IPS-18a (cell line): ENCODE results near the gene MAN2A1.

Experiments used
- H3K27ac ChIP-seq: one replicate; pipeline ENCODE4 v1.5.1; 2013; ENCODE audit warnings: low read length
- H3K27me3 ChIP-seq: one replicate; pipeline ENCODE4 v1.6.1; 2013; ENCODE audit warnings: mild to moderate bottlenecking, low read length; ENCODE audit not compliant: control insufficient read depth, insufficient read depth
- H3K36me3 ChIP-seq: one replicate; pipeline ENCODE4 v1.6.1; 2013; ENCODE audit warnings: low read depth, low read length; ENCODE audit not compliant: control insufficient read depth
- H3K4me1 ChIP-seq: one replicate; pipeline ENCODE4 v1.6.1; 2013; ENCODE audit warnings: low read depth, low read length; ENCODE audit not compliant: control insufficient read depth
- H3K4me3 ChIP-seq: one replicate; pipeline ENCODE4 v1.5.1; 2013; ENCODE audit warnings: low read length
- H3K9ac ChIP-seq: one replicate; pipeline ENCODE4 v1.6.1; 2013; ENCODE audit warnings: mild to moderate bottlenecking, low read length, moderate library complexity
- H3K9me3 ChIP-seq: one replicate; pipeline ENCODE4 v1.6.1; 2013; ENCODE audit warnings: low read depth, low read length; ENCODE audit not compliant: control insufficient read depth

Gene MAN2A1

GRCh38 chr5:109903061-109903460 is 213.3 kb downstream of the MAN2A1 start:
- H3K36me3 ChIP-seq = no peaks in the 10 kb centered on the region
- no peaks in the 10 kb centered on the region for H3K27me3 ChIP-seq
- H3K27ac ChIP-seq = no peak overlapping the region
- no peaks in the 10 kb centered on the region for H3K4me1 ChIP-seq
- H3K9me3 ChIP-seq = no peaks in the 10 kb centered on the region
- H3K4me3 ChIP-seq = no peak overlapping the region
- no peak overlapping the region for H3K9ac ChIP-seq

- H3K36me3 ChIP-seq = no peaks in the 10 kb centered on the region
- no peaks in the 10 kb centered on the region for H3K9me3 ChIP-seq
- no peaks in the 10 kb centered on the region for H3K4me1 ChIP-seq
- no peaks in the 10 kb centered on the region for H3K27me3 ChIP-seq
- no peak overlapping the region for H3K4me3 ChIP-seq
- H3K27ac ChIP-seq = no peak overlapping the region
- no peak overlapping the region for H3K9ac ChIP-seq
These were observed 216.2 kb downstream of the MAN2A1 start for GRCh38 chr5:109905906-109906305.

GRCh38 chr5:109907189-109907588 is 217.5 kb downstream of the MAN2A1 start:
- Histone ChIP-seq H3K27me3 (no peaks in the 10 kb centered on the region), H3K9ac (no peak overlapping the region), H3K27ac (no peak overlapping the region), H3K36me3 (no peaks in the 10 kb centered on the region), H3K4me1 (no peaks in the 10 kb centered on the region), H3K4me3 (no peak overlapping the region), H3K9me3 (no peaks in the 10 kb centered on the region)

- no peaks in the 10 kb centered on the region for H3K4me1 ChIP-seq
- H3K4me3 ChIP-seq = no peak overlapping the region
- H3K27me3 ChIP-seq = no peaks in the 10 kb centered on the region
These were observed 218.0 kb downstream of the MAN2A1 start for GRCh38 chr5:109907731-109908130.

GRCh38 chr5:109908366-109908765 is 218.6 kb downstream of the MAN2A1 start:
- no peaks in the 10 kb centered on the region for H3K9me3 ChIP-seq
- H3K27me3 ChIP-seq = no peaks in the 10 kb centered on the region
- no peak overlapping the region for H3K4me3 ChIP-seq
- no peaks in the 10 kb centered on the region for H3K4me1 ChIP-seq
- H3K27ac ChIP-seq = no peak overlapping the region
- no peaks in the 10 kb centered on the region for H3K36me3 ChIP-seq
- no peak overlapping the region for H3K9ac ChIP-seq

More at GRCh38 chr5:109907731-109908130, 218.0 kb downstream of the MAN2A1 start:
- Histone ChIP-seq H3K27ac (no peak overlapping the region), H3K9me3 (no peaks in the 10 kb centered on the region), H3K36me3 (no peaks in the 10 kb centered on the region), H3K9ac (no peak overlapping the region)

GRCh38 chr5:109910874-109911273 is 221.1 kb downstream of the MAN2A1 start:
- no peak overlapping the region for H3K4me3 ChIP-seq
- no peak overlapping the region for H3K27ac ChIP-seq
- no peaks in the 10 kb centered on the region for H3K4me1 ChIP-seq
- H3K9ac ChIP-seq = no peak overlapping the region
- H3K27me3 ChIP-seq = no peaks in the 10 kb centered on the region
- no peaks in the 10 kb centered on the region for H3K36me3 ChIP-seq
- H3K9me3 ChIP-seq = no peaks in the 10 kb centered on the region

GRCh38 chr5:109911731-109912130 is 222.0 kb downstream of the MAN2A1 start:
- Histone ChIP-seq H3K27me3 (no peaks in the 10 kb centered on the region), H3K27ac (no peak overlapping the region), H3K4me1 (no peaks in the 10 kb centered on the region), H3K9ac (no peak overlapping the region), H3K9me3 (no peaks in the 10 kb centered on the region), H3K4me3 (no peak overlapping the region), H3K36me3 (no peaks in the 10 kb centered on the region)

- Histone ChIP-seq H3K27ac (no peak overlapping the region), H3K9me3 (no peaks in the 10 kb centered on the region), H3K9ac (no peak overlapping the region), H3K4me3 (no peak overlapping the region), H3K27me3 (no peaks in the 10 kb centered on the region), H3K36me3 (no peaks in the 10 kb centered on the region), H3K4me1 (no peaks in the 10 kb centered on the region)
These were observed 225.2 kb downstream of the MAN2A1 start for GRCh38 chr5:109914906-109915305.

- Histone ChIP-seq H3K4me1 (no peaks in the 10 kb centered on the region), H3K9ac (no peak overlapping the region), H3K27ac (no peak overlapping the region)
These were observed 226.9 kb downstream of the MAN2A1 start for GRCh38 chr5:109916481-109917153.

More at GRCh38 chr5:109916481-109917153, 226.9 kb downstream of the MAN2A1 start:
- Histone ChIP-seq H3K27me3 (no peaks in the 10 kb centered on the region), H3K36me3 (no peaks in the 10 kb centered on the region), H3K4me3 (no peak overlapping the region), H3K9me3 (no peaks in the 10 kb centered on the region)
